ENCODE measurements around the gene CLIC5. TPM values are rescaled to one million over a fixed set of nuclear protein-coding genes. Genes with fewer than 3 reads are reported as not detected.

CLIC5 gene
- polyA plus RNA-seq, 3 donors, result not detected

- Histone ChIP-seq H3K79me2 (ENCODE audit: insufficient read depth, low read length) (no peaks in the 10 kb centered on the region), H3K9ac (ENCODE audit: insufficient read depth, low read length, poor library complexity, severe bottlenecking) (no peak overlapping the region), H3K27ac (ENCODE audit: low read depth in 1 of 2, low read length in 2 of 2) (no peak overlapping the region), H3K4me1 (ENCODE audit: control insufficient read depth in 1 of 2, insufficient read depth in 2 of 2, low read length in 2 of 2) (no peaks in the 10 kb centered on the region), H3K36me3 (replicated peaks in 1 of 2; ENCODE audit: control insufficient read depth in 1 of 2, insufficient read depth in 2 of 2, low read length in 2 of 2) (no peaks in the 10 kb centered on the region), H2AFZ (ENCODE audit: insufficient read depth, low read depth, low read length, poor library complexity, severe bottlenecking) (no peak overlapping the region), H3K27me3 (ENCODE audit: control insufficient read depth in 2 of 2, insufficient read depth in 2 of 2, low read length in 2 of 2) (no peaks in the 10 kb centered on the region), H3K4me2 (replicated peaks; ENCODE audit: extremely low read depth, low read length, poor library complexity, severe bottlenecking) (no peak overlapping the region), H4K20me1 (ENCODE audit: insufficient read depth, low read length) (no peaks in the 10 kb centered on the region), H3K4me3 (replicated peaks in 1 of 3; ENCODE audit: low read depth in 2 of 3, low read length in 3 of 3) (no peak overlapping the region), H3K9me3 (replicated peaks in 1 of 2; ENCODE audit: control insufficient read depth in 1 of 2, insufficient read depth in 1 of 2, low read length in 2 of 2) (no peaks in the 10 kb centered on the region)
- 100% methylated on average over 1 of the region's 5 CpGs for WGBS (ENCODE audit: insufficient coverage)
- Mint-ChIP-seq H3K27ac (peak overlapping the region in 1 of 7 donors; percentile 17), H3K27me3 (ENCODE audit: low read depth in 3 of 3) (peaks cover 0 to 1% (median 1%) of the 10 kb centered on the region in 3 donors), H3K4me3 (no peak overlapping the region), H3K4me1 (peaks cover 5% of the 10 kb centered on the region), H3K9me3 (no peaks in the 10 kb centered on the region), H3K36me3 (no peaks in the 10 kb centered on the region)
- intact Hi-C loops (cut with micrococcal nuclease), result loop anchor here (5.0 to 10.0 kb wide), 2 partner anchors 1264 to 1326 kb away; no protein-coding TSS in a partner anchor
- no peak for TF ChIP-seq CTCF (IDR thresholded peaks at IDR 0.05)
- no peak for DNase-seq
These were observed 94.7 kb downstream of the CLIC5 start for GRCh38 chr6:45920819-45921511.

GRCh38 chr6:45917439-45917838, 98.2 kb downstream of the CLIC5 start:
- H3K4me2 ChIP-seq (replicated peaks; ENCODE audit: extremely low read depth, low read length, poor library complexity, severe bottlenecking), result no peak overlapping the region
- no peaks in the 10 kb centered on the region for H3K79me2 ChIP-seq (ENCODE audit: insufficient read depth, low read length)
- H2AFZ ChIP-seq (ENCODE audit: insufficient read depth, low read depth, low read length, poor library complexity, severe bottlenecking), result no peak overlapping the region
- no peak overlapping the region for H3K4me3 ChIP-seq (replicated peaks in 1 of 3; ENCODE audit: low read depth in 2 of 3, low read length in 3 of 3)
- no peak for TF ChIP-seq CTCF (IDR thresholded peaks at IDR 0.05)
- Mint-ChIP-seq H3K9me3 (no peaks in the 10 kb centered on the region), H3K27me3 (ENCODE audit: low read depth in 3 of 3) (no peaks in the 10 kb centered on the region), H3K27ac (no peak overlapping the region), H3K4me3 (no peak overlapping the region), H3K4me1 (no peaks in the 10 kb centered on the region), H3K36me3 (no peaks in the 10 kb centered on the region)
- intact Hi-C loops (cut with micrococcal nuclease), result no loop called here
- no peaks in the 10 kb centered on the region for H3K36me3 ChIP-seq (replicated peaks in 1 of 2; ENCODE audit: control insufficient read depth in 1 of 2, insufficient read depth in 2 of 2, low read length in 2 of 2)
- H3K9ac ChIP-seq (ENCODE audit: insufficient read depth, low read length, poor library complexity, severe bottlenecking), result no peak overlapping the region
- no peak for DNase-seq
- no peaks in the 10 kb centered on the region for H4K20me1 ChIP-seq (ENCODE audit: insufficient read depth, low read length)
- no peaks in the 10 kb centered on the region for H3K27me3 ChIP-seq (ENCODE audit: control insufficient read depth in 2 of 2, insufficient read depth in 2 of 2, low read length in 2 of 2)
- H3K4me1 ChIP-seq (ENCODE audit: control insufficient read depth in 1 of 2, insufficient read depth in 2 of 2, low read length in 2 of 2), result no peaks in the 10 kb centered on the region
- no peak overlapping the region for H3K27ac ChIP-seq (ENCODE audit: low read depth in 1 of 2, low read length in 2 of 2)
- 88% methylated on average over 2 of the region's 2 CpGs for WGBS (ENCODE audit: insufficient coverage)
- H3K9me3 ChIP-seq (replicated peaks in 1 of 2; ENCODE audit: control insufficient read depth in 1 of 2, insufficient read depth in 1 of 2, low read length in 2 of 2), result no peaks in the 10 kb centered on the region

Data from CD14-positive monocyte (primary cell).